ENCODE measurements around the gene LRRN2.
"Not testable (repeated sequence)": the region's sequence is repeated elsewhere in the genome, so short reads cannot be mapped to it uniquely, and the experiment has no call there.

The LRRN2 gene

DNA sequence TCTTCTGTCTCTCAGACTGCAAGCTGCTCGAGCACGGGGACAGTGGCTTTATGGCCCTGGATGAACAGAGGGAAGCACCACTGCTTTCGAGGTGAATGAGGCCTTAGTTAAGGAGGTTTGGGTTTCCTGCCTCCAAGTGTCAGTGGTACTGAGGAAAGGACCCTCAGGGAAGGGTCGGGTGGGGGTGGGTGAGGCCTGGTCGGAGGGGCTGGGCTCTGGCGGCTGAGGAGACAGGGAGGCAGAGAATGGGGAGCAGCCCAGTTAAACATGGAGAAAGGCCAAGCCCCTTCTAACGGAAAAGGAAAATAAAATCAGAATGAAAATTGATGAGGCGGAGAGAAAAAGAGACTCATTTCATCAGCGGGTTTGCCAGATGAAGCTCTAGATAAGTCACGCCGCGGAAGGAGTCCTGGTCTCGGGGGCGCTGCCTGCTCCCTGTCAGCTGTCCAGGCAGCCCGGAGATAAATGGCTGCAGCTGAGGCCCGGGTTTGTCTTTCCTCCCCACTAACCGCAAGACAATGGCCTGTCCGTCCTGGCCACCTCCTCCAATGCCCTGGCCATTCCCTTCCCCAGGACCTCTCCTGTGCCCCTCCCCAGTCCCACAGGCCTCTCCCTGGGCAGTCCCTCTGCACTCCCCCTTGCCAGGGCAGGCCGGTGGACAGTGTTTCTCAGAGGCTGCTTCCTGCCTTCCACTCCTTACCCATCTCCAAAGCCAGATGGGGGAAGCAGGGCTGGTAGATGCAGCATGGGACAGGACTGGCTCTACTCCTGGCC, 55.2 kb downstream of the LRRN2 start:
- no peak for DNase-seq (ENCODE audit: low read depth in 2 of 2)

DNA sequence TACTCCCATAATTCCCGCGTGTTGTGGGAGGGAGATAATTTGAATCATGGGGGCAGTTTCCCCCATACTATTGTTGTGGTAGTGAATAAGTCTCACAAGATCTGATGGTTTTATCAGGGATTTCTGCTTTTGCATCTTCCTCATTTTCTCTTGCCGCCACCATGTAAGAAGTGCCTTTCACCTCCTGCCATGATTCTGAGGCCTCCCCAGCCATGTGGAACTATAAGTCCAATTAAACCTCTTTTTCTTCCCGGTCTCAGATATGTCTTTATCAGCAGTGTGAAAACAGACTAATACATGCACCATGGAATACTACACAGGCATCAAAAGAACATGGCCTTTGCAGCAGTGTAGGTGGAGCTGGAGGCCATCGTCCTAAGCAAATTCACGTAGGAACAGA, 56.1 kb downstream of the LRRN2 start:
- DNase-seq (ENCODE audit: low read depth in 2 of 2): not testable (repeated sequence)

DNA sequence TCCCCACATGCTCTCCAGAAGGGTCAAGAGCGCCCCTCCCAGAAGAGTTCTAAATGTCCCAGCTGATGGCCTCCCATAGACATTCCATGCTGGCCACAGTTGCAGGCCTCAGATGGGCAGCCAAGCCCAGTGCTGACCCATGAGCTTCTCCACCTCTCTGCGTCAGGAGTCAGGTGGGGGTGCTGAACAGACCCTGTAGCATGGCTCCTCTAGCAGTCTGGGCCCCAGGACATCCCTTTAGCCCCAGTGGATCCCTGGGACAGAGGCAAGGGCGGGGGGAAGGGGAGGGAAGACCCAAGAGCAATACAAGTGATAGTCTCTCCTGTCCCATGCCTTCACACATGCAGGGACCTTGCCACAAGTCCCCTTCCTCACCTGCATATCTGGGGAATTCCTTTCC, 56.7 kb downstream of the LRRN2 start:
- DNase-seq (ENCODE audit: low read depth in 2 of 2): no peak

DNA sequence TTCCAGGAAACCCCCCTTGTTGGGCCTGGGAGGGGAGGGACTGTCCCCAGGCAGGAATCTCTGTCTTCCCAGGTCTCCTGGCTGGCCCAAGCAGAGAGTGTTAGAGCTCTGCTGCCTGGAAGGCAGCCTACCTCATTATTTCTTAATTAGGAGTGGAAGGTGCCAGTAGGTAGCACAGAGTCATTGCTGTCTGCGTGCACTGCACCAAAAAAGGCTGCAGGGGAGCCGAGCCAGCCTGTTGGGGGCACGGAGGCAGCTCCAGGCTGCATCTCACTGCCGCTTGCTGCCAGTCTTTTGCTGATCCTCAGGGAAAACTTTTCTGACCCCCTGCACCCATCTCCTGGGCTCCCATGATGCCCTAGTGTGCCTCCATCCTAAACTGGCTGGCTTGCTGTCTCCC, 58.1 kb downstream of the LRRN2 start:
- no peak for DNase-seq (ENCODE audit: low read depth in 2 of 2)

DNA sequence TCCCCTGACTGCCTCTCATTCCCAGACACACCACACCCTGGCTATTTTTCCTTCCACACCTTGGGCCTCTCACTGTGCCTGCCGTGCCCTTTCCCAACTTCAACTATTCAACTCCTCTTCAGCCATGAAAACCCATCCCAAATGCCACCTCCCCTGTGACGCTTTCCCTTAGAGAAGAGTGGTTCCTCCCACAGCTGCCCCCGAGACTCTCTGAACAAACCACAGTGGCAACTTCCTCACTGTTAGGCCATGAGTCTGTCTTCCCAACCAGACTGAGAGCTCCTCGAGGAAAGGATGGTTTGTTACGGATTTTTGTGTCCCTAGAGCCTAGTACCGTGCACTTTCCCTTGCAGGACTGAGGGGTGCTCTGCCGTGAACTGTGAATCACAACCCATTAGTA, 59.2 kb downstream of the LRRN2 start:
- no peak for DNase-seq (ENCODE audit: low read depth in 2 of 2)

DNA sequence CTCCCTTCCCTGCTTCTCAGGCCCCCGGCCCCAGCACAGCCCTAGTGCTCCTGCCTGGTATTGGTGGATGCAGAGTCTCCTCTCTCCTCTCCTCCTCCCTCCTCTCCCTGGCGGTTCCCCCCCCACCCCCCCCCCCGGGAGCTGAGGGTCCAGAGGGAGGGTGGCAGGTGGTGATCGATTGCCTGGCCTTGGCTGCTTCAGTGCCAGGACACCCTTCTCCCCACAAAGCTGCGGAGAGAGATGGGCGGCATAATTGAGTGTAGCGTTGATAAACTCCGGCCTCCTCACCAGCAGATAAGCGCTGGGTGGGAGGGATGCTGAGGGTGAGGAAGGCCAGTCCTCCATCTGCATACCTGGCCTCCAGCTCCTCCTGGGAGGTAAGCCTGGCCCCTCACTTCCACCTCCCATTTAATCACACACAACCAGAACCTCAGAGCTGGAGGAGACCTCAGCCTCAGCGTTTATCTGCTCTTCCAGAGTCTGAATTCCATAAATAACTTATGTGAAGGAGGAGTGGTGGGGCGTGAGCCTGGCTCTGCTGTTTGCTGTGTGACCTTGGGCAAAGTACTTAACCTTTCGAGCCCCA, 60.8 kb downstream of the LRRN2 start:
- no peak for DNase-seq (ENCODE audit: low read depth in 2 of 2)

DNA sequence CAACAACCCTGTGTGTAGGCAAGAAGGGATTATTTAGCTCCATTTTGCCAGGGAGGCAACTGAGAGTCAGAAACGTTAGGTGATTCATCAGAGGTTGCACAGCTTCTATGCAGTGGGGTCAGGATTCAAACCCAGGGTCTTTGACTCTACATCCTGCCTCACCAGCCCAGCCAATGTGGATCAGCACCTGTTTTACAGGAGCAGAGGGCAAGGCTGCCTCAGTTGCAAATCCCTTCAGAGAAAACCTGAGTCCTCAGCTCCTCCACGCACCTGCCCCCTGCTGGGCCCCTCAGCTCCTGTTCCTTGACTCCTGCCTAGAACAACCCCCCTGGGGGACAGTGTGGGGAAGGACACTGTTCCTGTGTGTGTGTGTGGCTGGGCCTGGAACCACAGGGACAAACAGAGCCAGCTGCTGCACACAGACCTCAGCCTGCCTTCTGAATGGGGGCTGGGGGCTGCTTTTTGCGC, 61.6 kb downstream of the LRRN2 start:
- DNase-seq (ENCODE audit: low read depth in 2 of 2): no peak

DNA sequence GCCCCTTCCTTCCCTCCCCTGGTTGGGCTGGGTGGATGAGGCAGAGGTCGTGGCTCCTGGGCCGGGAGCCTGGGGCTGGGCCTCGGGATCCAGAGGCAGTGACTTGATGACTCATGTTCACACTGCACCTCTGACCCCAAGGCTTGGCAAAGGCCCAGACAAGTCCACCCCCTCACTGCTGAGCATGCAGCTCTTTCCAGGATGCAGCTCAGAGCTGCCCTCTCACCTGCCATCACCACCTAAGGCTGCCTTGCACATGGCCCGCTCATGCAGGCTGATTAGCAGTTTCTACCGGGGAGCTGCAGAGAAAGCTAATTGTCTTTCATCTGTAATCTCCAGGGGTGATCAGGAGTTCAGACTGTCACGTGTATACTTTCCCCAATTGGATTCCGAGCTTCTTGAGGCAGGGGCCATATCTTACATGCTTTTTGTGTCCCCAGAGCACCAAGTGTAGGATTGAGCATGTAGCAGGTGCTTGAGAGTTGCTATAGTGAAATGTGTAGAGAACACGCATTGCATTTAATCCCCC, 62.1 kb downstream of the LRRN2 start:
- no peak for DNase-seq (ENCODE audit: low read depth in 2 of 2)

DNA sequence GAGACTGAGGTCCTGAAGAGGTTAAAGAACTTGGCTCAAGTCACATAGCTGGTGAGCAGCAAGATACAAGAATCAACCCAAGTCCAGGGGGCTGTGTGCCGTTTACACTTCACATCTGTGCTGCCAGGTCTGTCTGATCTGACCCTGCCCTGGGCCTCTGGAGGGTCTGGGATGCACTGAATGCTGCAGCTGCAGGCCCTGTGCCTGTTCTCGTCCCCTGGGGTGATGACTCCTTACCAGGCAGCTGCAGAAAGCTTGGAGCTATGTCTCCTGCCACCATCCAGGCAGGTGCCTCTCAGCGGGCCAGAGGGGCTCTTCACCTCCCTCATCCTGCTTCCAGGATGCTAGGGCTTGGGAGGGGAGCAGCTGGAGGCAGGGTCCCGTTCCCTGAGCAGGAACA, 63.5 kb downstream of the LRRN2 start:
- no peak for DNase-seq (ENCODE audit: low read depth in 2 of 2)

DNA sequence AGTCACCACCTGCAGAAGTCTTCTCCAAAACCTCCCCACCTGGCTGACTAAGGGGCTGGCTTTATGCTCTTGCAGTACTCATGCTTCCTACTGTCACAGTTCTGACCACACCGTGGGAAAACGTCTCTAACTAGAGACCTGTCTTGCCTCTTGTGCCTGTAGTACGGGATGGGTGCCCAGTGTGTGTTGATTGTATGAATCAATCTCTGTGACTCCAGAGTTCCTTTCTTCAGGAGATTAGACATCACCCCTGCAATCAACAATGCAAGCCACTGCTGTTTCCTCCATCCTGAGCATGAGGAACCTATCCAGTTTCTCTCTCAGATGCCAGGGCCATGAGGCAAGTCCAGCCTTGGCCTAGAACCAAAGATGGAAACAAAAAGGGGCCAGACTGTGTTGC, 64.1 kb downstream of the LRRN2 start:
- DNase-seq (ENCODE audit: low read depth in 2 of 2): no peak

DNA sequence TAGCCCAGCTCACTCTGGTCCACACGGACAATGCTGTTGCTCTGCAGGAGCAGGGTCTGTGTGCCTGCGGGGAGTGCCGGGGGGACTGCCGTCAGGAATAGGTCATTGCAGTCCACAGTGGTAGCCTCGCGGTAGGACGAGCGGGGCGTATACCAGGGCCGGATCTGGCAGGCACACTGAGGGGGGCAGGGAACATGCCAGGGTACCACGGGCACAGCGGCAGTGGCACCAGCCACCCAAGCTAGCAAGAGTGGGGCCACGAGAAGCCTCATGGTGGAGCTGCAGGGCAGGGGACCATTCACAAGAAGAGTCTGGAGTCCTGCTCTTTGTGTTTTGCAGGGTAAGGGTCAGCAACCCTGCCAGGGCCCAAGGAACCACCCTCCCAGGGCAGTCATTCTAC, 65.8 kb downstream of the LRRN2 start:
- DNase-seq (ENCODE audit: low read depth in 2 of 2): no peak

DNA sequence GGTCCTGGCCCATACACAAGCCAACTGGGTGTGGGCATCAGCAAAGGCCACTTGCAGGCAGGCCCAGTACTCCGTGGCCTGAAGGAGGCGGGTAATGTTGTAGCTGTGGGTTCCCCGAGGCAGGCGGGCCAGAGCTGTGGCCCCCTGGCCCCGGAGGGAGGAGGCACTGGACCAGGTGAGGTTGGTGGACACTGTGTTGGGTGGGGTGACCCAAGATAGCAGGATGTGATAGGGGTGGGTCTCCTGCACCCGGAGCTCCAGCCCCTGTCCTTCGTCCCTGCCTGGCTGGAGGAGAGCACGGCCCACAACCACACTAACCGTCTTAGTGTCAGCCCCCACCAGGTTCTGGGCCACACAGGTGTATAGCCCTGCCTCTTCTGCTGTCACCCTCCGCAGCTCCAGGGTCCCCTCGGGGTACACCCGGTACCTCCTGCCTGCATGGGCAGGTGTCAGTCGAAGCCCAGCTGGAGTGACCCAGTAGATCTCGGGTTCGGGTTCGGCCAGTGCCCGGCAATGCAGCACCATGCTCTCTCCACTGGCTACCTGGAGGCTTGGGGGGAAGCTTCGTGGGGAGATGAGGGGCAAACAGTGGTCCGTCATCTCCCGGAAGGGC, 67.3 kb downstream of the LRRN2 start:
- DNase-seq (ENCODE audit: low read depth in 2 of 2): no peak

DNA sequence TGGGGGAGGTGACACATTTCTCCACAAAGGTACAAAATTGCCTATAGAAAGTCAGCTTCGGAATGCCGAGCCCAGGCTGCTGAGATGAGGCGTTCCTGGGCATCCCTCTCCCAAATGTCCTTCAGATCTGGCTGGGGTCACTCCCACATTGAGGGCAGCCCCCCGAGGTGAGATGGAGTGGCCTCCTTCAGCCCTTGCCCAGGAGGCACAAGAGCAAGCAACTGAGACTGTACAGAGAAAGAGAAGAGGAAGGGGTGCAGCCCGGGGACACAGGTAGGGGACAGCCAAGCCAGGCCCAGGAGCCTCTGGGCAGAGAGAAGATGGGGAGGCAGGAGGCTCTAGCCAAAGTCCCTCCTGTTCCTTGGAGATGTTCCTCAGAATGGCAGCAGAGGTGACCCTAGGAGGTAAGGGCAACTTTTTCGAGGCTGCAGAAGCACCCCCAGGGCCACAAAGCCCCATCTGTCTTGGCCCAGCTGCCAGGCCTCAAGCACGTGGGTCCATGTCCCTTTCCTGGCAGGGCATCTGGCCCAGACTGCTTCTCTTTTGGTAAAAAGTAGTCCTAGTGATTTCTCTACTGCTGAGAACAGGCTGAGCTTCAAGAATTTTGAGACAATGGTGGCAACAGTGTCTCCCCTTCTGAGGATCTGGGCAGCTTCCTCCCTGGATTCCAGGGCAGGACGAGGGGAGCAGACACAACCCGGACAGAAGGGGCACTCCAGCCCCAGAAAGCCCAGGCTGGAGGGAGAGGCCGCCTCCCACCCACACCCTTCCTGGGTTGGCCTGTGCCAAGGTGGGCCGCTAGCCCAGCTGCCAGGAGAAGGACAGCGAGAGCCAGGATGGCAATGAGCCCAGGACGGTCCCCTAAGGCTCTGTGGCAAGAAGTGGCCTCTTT, 68.0 kb downstream of the LRRN2 start:
- no peak for DNase-seq (ENCODE audit: low read depth in 2 of 2)

DNA sequence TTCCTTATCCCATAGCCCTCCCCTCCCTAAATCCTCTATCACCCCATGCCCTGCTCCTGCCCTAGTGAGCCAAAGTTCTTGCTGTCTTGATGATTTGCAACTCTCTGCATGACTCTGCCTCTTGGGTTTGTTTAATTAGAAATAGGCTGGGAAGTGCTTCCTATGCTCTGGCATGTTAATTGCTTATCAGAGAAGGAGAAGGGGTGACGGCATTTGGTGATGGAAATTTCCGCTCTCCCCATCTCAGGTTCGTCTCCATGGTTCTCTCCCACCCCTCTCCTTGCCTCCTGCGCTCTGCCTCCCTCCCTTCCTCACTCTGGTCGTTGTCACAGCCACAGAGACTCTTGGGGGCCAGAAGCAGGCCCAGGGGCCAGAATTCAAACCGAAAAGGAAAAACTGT, 68.9 kb downstream of the LRRN2 start:
- no peak for DNase-seq (ENCODE audit: low read depth in 2 of 2)

DNA sequence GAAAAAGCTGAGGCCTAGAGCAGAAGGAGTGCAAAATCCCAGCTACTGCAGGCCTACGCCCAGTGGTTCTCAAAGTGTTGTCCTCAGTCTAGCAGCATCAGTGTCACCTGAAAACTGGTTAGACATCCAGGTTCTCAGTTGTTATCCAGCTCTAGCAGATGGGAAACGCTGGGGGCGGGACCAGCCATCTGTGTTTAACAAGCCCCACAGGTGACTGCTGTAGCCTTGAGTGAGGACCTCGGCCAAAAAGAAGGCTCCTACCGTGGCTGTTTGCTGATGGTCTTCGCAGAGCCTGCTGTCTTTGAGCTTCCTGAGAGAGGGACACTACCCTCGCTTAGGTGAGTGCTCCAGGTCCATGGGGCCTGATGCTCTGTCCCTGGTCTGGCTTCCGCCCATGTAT, 69.7 kb downstream of the LRRN2 start:
- no peak for DNase-seq (ENCODE audit: low read depth in 2 of 2)

DNA sequence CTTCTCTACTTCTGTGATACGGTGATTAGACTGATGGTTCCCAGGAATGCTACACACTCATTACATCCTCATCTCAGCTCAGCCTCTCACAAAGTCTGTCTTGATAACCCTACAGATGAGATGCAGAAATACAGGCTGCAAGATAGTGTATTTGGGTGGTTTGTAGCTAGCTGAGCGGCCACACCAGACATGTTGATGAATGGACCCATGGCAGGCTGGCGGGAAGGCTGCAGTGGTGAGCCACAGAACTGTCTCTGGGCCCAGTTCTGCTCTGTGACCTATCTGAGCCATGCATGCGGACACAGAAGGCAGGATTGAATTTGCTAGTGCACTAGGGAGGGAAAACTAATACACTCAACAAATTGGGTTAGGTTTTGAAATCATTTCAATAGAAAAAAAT, 71.9 kb downstream of the LRRN2 start:
- DNase-seq (ENCODE audit: low read depth in 2 of 2): no peak

DNA sequence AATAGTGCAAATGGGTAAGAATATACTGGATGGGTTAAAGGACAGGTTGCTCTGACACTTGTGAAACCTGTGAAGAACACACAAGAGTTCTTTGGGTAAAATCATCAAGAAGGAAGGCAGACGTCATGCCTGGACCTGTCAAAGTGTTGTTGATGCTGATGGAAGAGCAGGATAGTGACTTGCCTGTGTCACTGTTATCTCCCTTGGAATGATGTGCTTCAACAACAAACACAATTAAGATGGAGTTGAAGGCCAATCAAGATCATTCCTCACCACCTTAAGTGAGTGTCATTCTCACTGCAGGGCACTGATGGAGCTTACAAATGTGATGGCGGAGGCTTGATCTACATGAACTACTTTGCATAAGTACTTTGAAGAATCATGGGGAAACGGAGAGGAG, 73.2 kb downstream of the LRRN2 start:
- DNase-seq (ENCODE audit: low read depth in 2 of 2): no peak

DNA sequence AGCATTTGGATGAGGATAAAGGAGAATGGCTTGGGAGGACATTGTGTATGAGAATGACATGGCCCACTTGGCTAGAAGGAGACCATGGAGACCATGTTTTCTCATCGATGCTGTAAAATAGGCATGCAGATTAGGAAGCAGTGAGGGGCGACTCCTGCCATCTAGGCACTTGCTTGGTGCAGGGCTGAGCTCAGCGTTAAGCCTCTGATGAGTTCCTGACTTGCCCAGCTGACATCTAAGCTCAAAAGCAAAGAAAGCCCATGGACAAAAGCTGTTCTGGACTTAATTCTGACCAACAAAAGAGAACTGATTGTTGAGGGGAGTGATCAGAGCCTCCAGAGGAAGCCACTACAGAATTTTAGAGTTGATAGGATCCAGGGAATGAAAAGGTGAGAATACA, 74.5 kb downstream of the LRRN2 start:
- no peak for DNase-seq (ENCODE audit: low read depth in 2 of 2)

DNA sequence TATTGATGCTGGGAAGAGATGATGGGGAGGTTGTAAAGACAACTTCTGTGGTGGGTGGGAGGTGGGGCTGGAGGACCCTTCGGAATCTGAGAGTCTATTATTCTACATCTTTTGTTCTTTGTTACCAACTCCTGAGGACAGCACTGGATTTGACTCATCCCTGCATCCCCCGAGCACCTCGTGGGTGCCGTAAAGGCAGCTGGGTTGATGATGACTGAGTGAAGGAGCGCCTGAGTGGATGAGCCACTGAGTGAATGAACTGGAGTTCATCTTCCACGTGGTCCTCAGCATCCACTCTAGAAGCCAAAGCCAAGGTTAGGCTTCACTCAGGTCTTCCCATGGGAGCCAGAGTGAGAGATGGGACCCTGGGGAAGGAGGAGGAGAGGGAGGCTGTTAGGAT, 77.6 kb downstream of the LRRN2 start:
- no peak for DNase-seq (ENCODE audit: low read depth in 2 of 2)

DNA sequence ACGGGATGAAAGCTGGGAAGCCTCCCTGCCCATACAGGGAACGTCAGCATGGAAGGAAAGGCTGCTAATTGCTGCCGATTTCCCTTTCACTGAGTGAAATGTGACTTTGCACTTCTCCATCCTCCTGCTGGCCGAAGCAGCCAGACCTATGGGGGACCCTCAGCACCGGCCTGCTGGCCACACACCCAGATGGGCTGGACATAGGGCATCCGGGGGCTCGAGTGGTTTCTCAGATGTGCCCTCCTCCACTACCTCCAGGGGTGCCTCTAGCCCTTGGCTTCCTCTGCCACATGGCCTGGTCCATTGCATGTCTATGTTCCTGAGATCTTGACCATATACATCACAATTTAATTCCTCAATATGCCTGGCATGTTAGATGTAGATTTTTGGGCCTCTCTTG, 79.7 kb downstream of the LRRN2 start:
- DNase-seq (ENCODE audit: low read depth in 2 of 2): no peak

DNA sequence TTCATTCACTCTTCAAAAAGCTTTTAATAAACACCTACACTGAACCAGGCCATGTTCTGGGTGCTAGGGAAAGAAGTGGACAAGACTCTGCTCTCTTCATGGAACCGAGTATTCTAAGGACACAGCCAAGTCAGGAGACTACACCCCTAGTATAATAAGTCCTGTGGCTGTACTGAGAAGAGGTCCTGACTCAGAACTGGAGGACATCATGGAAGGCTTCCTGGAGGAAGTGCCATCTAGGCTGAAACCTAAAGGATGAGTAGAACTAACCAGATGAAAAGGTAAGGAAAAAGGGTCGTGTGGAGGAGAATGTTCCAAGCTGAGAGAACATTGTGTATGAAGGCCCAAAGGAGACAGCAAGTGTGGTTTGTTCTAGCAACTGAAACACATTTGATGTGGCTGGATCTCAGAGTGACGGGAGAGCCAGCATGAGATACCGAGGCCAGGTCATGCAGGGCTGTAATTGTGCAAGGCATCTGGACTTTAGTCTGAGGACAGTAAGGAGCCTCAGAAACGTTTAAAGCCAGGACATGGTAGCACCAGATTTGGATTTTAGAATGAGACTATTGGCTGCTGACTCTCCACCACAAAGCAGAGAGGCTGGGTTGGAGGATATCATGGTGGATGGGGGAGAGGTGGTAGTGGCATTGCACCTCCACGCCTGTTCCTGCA, 82.5 kb downstream of the LRRN2 start:
- no peak for DNase-seq (ENCODE audit: low read depth in 2 of 2)

Measured in stimulated activated CD4-positive, alpha-beta T cell treated with anti-CD3 and anti-CD28 coated beads, Interleukin-15, amount 100 ng/mL, for 48 hours (primary cell).